ENCODE data around the gene ZCCHC18. TPM values are rescaled to one million over a fixed set of nuclear protein-coding genes. Genes with fewer than 3 reads are reported as not detected.

ZCCHC18 gene
- polyA plus RNA-seq, 1 of the 3 experiments (the other 2 are of a cell fraction): 7.5 TPM

- Histone ChIP-seq H3K9ac (no peak overlapping the region), H3K4me1 (ENCODE audit: control insufficient read depth in 1 of 2, insufficient read depth in 2 of 2, low read depth in 1 of 2, low read length in 1 of 2) (no peaks in the 10 kb centered on the region), H3K27ac (ENCODE audit: low read depth in 2 of 2, low read length in 1 of 2) (no peak overlapping the region), H3K36me3 (replicated peaks in 1 of 2; ENCODE audit: control insufficient read depth in 1 of 2, insufficient read depth in 2 of 2, low read length in 1 of 2) (no peaks in the 10 kb centered on the region), H3F3A (replicated peaks; ENCODE audit: insufficient read depth) (no peaks in the 10 kb centered on the region), H3K9me3 (no peaks in the 10 kb centered on the region), H3K4me2 (no peak overlapping the region), H4K20me1 (ENCODE audit: insufficient read depth) (no peaks in the 10 kb centered on the region), H3K9me2 (no peaks in the 10 kb centered on the region), H3K79me2 (ENCODE audit: insufficient read depth) (no peaks in the 10 kb centered on the region), H2AFZ (ENCODE audit: low read depth) (no peak overlapping the region), H3K27me3 (ENCODE audit: insufficient read depth) (peaks cover 12% of the 10 kb centered on the region; the same call in 1 of the 2 replicates), H3K4me3 (ENCODE audit: low read depth in 2 of 2, low read length in 1 of 2) (no peak overlapping the region)
- 10% methylated on average over 2 of the region's 4 CpGs for WGBS (ENCODE audit: low lambda C conversion rate)
- ChIA-PET POLR2A (no interaction called here), CTCF (interaction anchor here (1.0 kb wide), 1 partner anchor 29 kb away, joined by 3 read pairs; no protein-coding TSS in a partner anchor)
- TF ChIP-seq IRF3 (IDR thresholded peaks at IDR 0.05; ENCODE audit: low read depth, low read length) (no peak), JUND (IDR thresholded peaks at IDR 0.05) (no peak), TEAD4 (IDR thresholded peaks at IDR 0.05; ENCODE audit: borderline replicate concordance, insufficient read depth) (no peak), ELF1 (IDR thresholded peaks at IDR 0.05) (no peak), SIN3A (IDR thresholded peaks at IDR 0.05; ENCODE audit: borderline replicate concordance, low read depth, low read length) (no peak), NRF1 (IDR thresholded peaks at IDR 0.05; ENCODE audit: low read depth, low read length) (no peak), SMC3 (IDR thresholded peaks at IDR 0.05; ENCODE audit: low read depth, low read length) (no peak), EZH2phosphoT487 (IDR thresholded peaks at IDR 0.05; ENCODE audit: borderline replicate concordance, low read depth) (no peak), RCOR1 (IDR thresholded peaks at IDR 0.05; ENCODE audit: low read length) (no peak), MEF2A (IDR thresholded peaks at IDR 0.05; ENCODE audit: borderline replicate concordance, low read depth) (no peak)
- DNase-seq: no peak
Measured at GRCh38 chrX:104084063-104084462, 28.3 kb upstream of the ZCCHC18 start.

GRCh38 chrX:104084534-104085277 lies 27.6 kb upstream of the ZCCHC18 start:
- Histone ChIP-seq H3K9ac (no peak overlapping the region), H4K20me1 (ENCODE audit: insufficient read depth) (no peaks in the 10 kb centered on the region), H3K27me3 (ENCODE audit: insufficient read depth) (peaks cover 12% of the 10 kb centered on the region; the same call in 1 of the 2 replicates), H3K27ac (ENCODE audit: low read depth in 2 of 2, low read length in 1 of 2) (no peak overlapping the region), H3K9me3 (no peaks in the 10 kb centered on the region), H3K4me1 (ENCODE audit: control insufficient read depth in 1 of 2, insufficient read depth in 2 of 2, low read depth in 1 of 2, low read length in 1 of 2) (no peaks in the 10 kb centered on the region), H2AFZ (ENCODE audit: low read depth) (no peak overlapping the region), H3K36me3 (replicated peaks in 1 of 2; ENCODE audit: control insufficient read depth in 1 of 2, insufficient read depth in 2 of 2, low read length in 1 of 2) (no peaks in the 10 kb centered on the region), H3K9me2 (no peaks in the 10 kb centered on the region), H3K4me3 (ENCODE audit: low read depth in 2 of 2, low read length in 1 of 2) (no peak overlapping the region), H3F3A (replicated peaks; ENCODE audit: insufficient read depth) (no peaks in the 10 kb centered on the region), H3K4me2 (no peak overlapping the region), H3K79me2 (ENCODE audit: insufficient read depth) (no peaks in the 10 kb centered on the region)
- ChIA-PET POLR2A (no interaction called here), CTCF (interaction anchor here (1.0 to 1.4 kb wide), 2 partner anchors 29 to 51 kb away, joined by 3 to 4 read pairs; no protein-coding TSS in a partner anchor)
- 0% methylated on average over 5 of the region's 5 CpGs for WGBS (ENCODE audit: low lambda C conversion rate)
- DNase-seq: no peak
- TF ChIP-seq TCF12 (IDR thresholded peaks at IDR 0.05) (no peak), USF1 (IDR thresholded peaks at IDR 0.05; ENCODE audit: borderline replicate concordance, low read depth) (no peak), FOSL2 (IDR thresholded peaks at IDR 0.05; ENCODE audit: borderline replicate concordance, low read depth) (no peak), IRF3 (IDR thresholded peaks at IDR 0.05; ENCODE audit: low read depth, low read length) (no peak), JUND (IDR thresholded peaks at IDR 0.05) (no peak), YY1 (IDR thresholded peaks at IDR 0.05; ENCODE audit: low read depth) (no peak), TEAD4 (IDR thresholded peaks at IDR 0.05; ENCODE audit: borderline replicate concordance, insufficient read depth) (no peak), PBX3 (IDR thresholded peaks at IDR 0.05) (no peak), GATA2 (CRISPR knock-in tag; IDR thresholded peaks at IDR 0.05) (no peak), CHD2 (IDR thresholded peaks at IDR 0.05; ENCODE audit: low read length, partially characterized antibody) (no peak), MEF2A (IDR thresholded peaks at IDR 0.05; ENCODE audit: borderline replicate concordance, low read depth) (no peak), RFX5 (IDR thresholded peaks at IDR 0.05; ENCODE audit: low read length) (no peak)
- TF ChIP-seq, protein P1, sequence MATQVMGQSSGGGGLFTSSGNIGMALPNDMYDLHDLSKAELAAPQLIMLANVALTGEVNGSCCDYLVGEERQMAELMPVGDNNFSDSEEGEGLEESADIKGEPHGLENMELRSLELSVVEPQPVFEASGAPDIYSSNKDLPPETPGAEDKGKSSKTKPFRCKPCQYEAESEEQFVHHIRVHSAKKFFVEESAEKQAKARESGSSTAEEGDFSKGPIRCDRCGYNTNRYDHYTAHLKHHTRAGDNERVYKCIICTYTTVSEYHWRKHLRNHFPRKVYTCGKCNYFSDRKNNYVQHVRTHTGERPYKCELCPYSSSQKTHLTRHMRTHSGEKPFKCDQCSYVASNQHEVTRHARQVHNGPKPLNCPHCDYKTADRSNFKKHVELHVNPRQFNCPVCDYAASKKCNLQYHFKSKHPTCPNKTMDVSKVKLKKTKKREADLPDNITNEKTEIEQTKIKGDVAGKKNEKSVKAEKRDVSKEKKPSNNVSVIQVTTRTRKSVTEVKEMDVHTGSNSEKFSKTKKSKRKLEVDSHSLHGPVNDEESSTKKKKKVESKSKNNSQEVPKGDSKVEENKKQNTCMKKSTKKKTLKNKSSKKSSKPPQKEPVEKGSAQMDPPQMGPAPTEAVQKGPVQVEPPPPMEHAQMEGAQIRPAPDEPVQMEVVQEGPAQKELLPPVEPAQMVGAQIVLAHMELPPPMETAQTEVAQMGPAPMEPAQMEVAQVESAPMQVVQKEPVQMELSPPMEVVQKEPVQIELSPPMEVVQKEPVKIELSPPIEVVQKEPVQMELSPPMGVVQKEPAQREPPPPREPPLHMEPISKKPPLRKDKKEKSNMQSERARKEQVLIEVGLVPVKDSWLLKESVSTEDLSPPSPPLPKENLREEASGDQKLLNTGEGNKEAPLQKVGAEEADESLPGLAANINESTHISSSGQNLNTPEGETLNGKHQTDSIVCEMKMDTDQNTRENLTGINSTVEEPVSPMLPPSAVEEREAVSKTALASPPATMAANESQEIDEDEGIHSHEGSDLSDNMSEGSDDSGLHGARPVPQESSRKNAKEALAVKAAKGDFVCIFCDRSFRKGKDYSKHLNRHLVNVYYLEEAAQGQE (IDR thresholded peaks at IDR 0.05; ENCODE audit: low read depth, low read length): no peak
